ENCODE data around the gene AP1S2. TPM values are rescaled to one million over a fixed set of nuclear protein-coding genes. Genes with fewer than 3 reads are reported as not detected.
A peak's percentile ranks its signal among the peaks of the same experiment; 100 is the strongest.

Gene AP1S2
- total RNA-seq = 10 to 100 TPM in 2 of 6 donors, 1 to 10 TPM in 4; 4.8 to 17.5 (median 6.8) TPM
- 1 to 10 TPM; 4.0 to 8.3 TPM for polyA plus RNA-seq

- peaks cover 0 to 18% (median 0%) of the 10 kb centered on the region in 4 donors for H3K27me3 ChIP-seq
- TF ChIP-seq CTCF (IDR thresholded peaks at IDR 0.05) = no peak
- DNase-seq (peak; percentile 90 to 98 (median 97)), ATAC-seq (peak; percentile 96 to 99 (median 98)), FAIRE-seq (no peak)
- H3K4me3 ChIP-seq = peak within 1 kb of the TSS; percentile 69 to 90 (median 80)
- peak within 1 kb of the TSS; percentile 70 to 92 (median 84) for H3K27ac ChIP-seq
- no peaks in the 10 kb centered on the region for H3K9me3 ChIP-seq
- 0 to 1% methylated on average over 75 to 85 of the region's 85 CpGs for WGBS, 2 donors
- intact Hi-C loops (cut with DNase I) = no loop called here
- H3K4me1 ChIP-seq = peaks cover 0 to 10% (median 0%) of the 10 kb centered on the region in 3 donors
- H3K36me3 ChIP-seq = no peaks in the 10 kb centered on the region
Observed at GRCh38 chrX:15854712-15855567, at the start of gene AP1S2. TSS of gene AP1S2 (minus strand) at chrX:15854813. CDS start at chrX:15852524, 2,289 bp downstream.

- Histone ChIP-seq H3K4me1 (no peaks in the 10 kb centered on the region), H3K27ac (no peak overlapping the region), H3K9me3 (no peaks in the 10 kb centered on the region), H3K27me3 (no peaks in the 10 kb centered on the region), H3K36me3 (no peaks in the 10 kb centered on the region), H3K4me3 (no peak overlapping the region)
- peak in 1 of 4 donors; percentile 54 for ATAC-seq
- intact Hi-C loops (cut with DNase I) = no loop called here
- no peak for TF ChIP-seq CTCF (IDR thresholded peaks at IDR 0.05)
- no peak for DNase-seq
- 79 to 80% methylated on average over 5 of the region's 5 CpGs for WGBS, 2 donors
- FAIRE-seq = no peak
Observed at GRCh38 chrX:15903186-15903681, 48.6 kb upstream of the AP1S2 start.

DNA sequence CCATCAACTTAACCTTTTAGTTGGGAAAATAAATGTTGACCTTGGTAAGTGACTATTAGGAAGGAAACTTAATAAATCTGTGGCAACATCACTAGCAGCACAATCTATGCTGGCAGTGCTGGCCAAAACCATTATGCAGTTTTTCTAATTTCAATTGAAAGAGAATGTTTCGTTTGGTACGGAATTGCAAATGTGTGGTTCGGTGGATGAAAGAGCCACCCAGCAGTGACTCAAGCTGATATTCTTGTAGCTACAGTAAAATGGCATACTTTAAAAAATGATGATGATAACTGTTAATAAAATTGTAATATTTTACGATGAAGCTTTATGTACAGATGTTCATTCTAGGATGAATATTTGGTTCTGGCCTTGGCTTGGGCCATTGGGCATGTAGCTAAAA, 40.7 kb upstream of the AP1S2 start:
- FAIRE-seq (no peak), ATAC-seq (no peak), DNase-seq (no peak)
- 89 to 94% methylated on average over 4 of the region's 4 CpGs for WGBS, 2 donors
- H3K27ac ChIP-seq = no peak overlapping the region
- H3K9me3 ChIP-seq = no peaks in the 10 kb centered on the region
- intact Hi-C loops (cut with DNase I) = no loop called here
- no peak overlapping the region for H3K4me3 ChIP-seq
- H3K27me3 ChIP-seq = no peaks in the 10 kb centered on the region
- no peaks in the 10 kb centered on the region for H3K36me3 ChIP-seq
- no peak for TF ChIP-seq CTCF (IDR thresholded peaks at IDR 0.05)
- no peaks in the 10 kb centered on the region for H3K4me1 ChIP-seq

- Histone ChIP-seq H3K4me3 (no peak overlapping the region), H3K9me3 (no peaks in the 10 kb centered on the region), H3K27ac (no peak overlapping the region), H3K27me3 (no peaks in the 10 kb centered on the region), H3K36me3 (no peaks in the 10 kb centered on the region), H3K4me1 (no peaks in the 10 kb centered on the region)
- WGBS, 2 donors = 37 to 49% methylated on average over 3 of the region's 3 CpGs
- FAIRE-seq (no peak), ATAC-seq (no peak), DNase-seq (no peak)
- no peak for TF ChIP-seq CTCF (IDR thresholded peaks at IDR 0.05)
- intact Hi-C loops (cut with DNase I) = no loop called here
Observed at GRCh38 chrX:15894724-15895123, 40.1 kb upstream of the AP1S2 start.

DNA sequence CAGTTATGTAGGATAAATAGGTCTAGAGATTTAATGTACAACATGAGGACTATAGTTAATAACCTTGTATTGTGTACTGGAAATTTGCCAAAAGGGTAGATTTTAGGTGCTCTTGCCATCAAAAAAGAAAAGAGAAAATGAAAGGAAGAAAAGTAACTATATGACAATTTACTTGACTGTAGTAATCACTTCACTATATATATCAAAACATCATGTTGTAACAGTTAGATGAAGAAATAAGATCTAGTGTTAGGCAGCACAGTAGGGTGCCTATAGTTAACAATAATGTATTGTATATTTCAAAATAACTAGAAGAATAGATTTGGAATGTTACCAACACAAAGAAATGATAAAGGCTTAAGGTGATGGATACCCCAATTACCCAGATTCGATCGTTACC, 35.9 kb upstream of the AP1S2 start:
- no peak for TF ChIP-seq CTCF (IDR thresholded peaks at IDR 0.05)
- FAIRE-seq = peak; percentile 51
- H3K36me3 ChIP-seq = no peaks in the 10 kb centered on the region
- intact Hi-C loops (cut with DNase I) = no loop called here
- no peak overlapping the region for H3K4me3 ChIP-seq
- no peak for DNase-seq
- no peaks in the 10 kb centered on the region for H3K4me1 ChIP-seq
- no peaks in the 10 kb centered on the region for H3K27me3 ChIP-seq
- H3K27ac ChIP-seq = no peak overlapping the region
- no peaks in the 10 kb centered on the region for H3K9me3 ChIP-seq
- no peak for ATAC-seq
- 94 to 98% methylated on average over 2 of the region's 2 CpGs for WGBS, 2 donors
